CD14-positive monocyte (primary cell): ENCODE results near the gene WDR5B. TPM values are rescaled to one million over a fixed set of nuclear protein-coding genes. Genes with fewer than 3 reads are reported as not detected.

ENCODE experiments used
- DNase-seq, 3 donors: peaks; one replicate each; pipeline ENCODE4 v3.0.0-alpha.2; 2011 to 2022
- H2AFZ ChIP-seq: 2 replicates; pipeline ENCODE4 v1.6.0; 2012; ENCODE audit warnings: mild to moderate bottlenecking, low read depth, low read length, inconsistent platforms; ENCODE audit not compliant: insufficient read depth, poor library complexity, severe bottlenecking
- H3K27ac ChIP-seq, 2 donors: 1 replicate in 1 of 2; 2 replicates in 1 of 2; pipeline ENCODE4 v1.5.1; 2012 to 2013; ENCODE audit warnings: low read length in 2 of 2, control low read depth in 1 of 2, inconsistent platforms in 1 of 2, low read depth in 1 of 2, mild to moderate bottlenecking in 1 of 2
- H3K27me3 ChIP-seq, 2 donors: one replicate each; pipeline versions ENCODE4 v1.6.0 to v1.6.1; 2011 to 2013; ENCODE audit warnings: low read length in 2 of 2; ENCODE audit not compliant: control insufficient read depth in 2 of 2, insufficient read depth in 2 of 2
- H3K36me3 ChIP-seq, 2 donors: replicated peaks in 1 of 2; 1 replicate in 1 of 2; 2 replicates in 1 of 2; pipeline versions ENCODE4 v1.5.1 to v1.6.1; 2012 to 2013; ENCODE audit warnings: low read length in 2 of 2, control low read depth in 1 of 2, inconsistent platforms in 1 of 2, mild to moderate bottlenecking in 1 of 2; ENCODE audit not compliant: insufficient read depth in 2 of 2, control insufficient read depth in 1 of 2
- H3K4me1 ChIP-seq, 2 donors: 1 replicate in 1 of 2; 2 replicates in 1 of 2; pipeline versions ENCODE4 v1.5.1 to v1.6.1; 2012 to 2013; ENCODE audit warnings: low read length in 2 of 2, control low read depth in 1 of 2, inconsistent platforms in 1 of 2, mild to moderate bottlenecking in 1 of 2, moderate library complexity in 1 of 2; ENCODE audit not compliant: insufficient read depth in 2 of 2, control insufficient read depth in 1 of 2
- H3K4me2 ChIP-seq: replicated peaks from 2 replicates; pipeline ENCODE3; 2012; ENCODE audit warnings: low read length, moderate library complexity, mild to moderate bottlenecking; ENCODE audit not compliant: poor library complexity, severe bottlenecking; ENCODE audit errors: extremely low read depth
- H3K4me3 ChIP-seq, 3 experiments: fragments of 200-600 bp in 1 of 3; sonication (generic) in 1 of 3; replicated peaks in 1 of 3; 1 replicate in 2 of 3; 2 replicates in 1 of 3; pipeline ENCODE4 v1.5.1; 2011 to 2013; ENCODE audit warnings: low read length in 3 of 3, mild to moderate bottlenecking in 3 of 3, control low read depth in 2 of 3, low read depth in 2 of 3, inconsistent platforms in 1 of 3, moderate library complexity in 1 of 3
- H3K79me2 ChIP-seq: 2 replicates; pipeline ENCODE4 v1.6.0; 2012; ENCODE audit warnings: mild to moderate bottlenecking, control low read depth, inconsistent platforms, low read length, moderate library complexity; ENCODE audit not compliant: insufficient read depth
- H3K9ac ChIP-seq: 2 replicates; pipeline ENCODE4 v1.6.0; 2017; ENCODE audit warnings: low read length, mild to moderate bottlenecking; ENCODE audit not compliant: insufficient read depth, poor library complexity, severe bottlenecking
- H3K9me3 ChIP-seq, 2 donors: replicated peaks in 1 of 2; 1 replicate in 1 of 2; 2 replicates in 1 of 2; pipeline versions ENCODE4 v1.5.1 to v1.6.1; 2012 to 2013; ENCODE audit warnings: low read length in 2 of 2, control low read depth in 1 of 2; ENCODE audit not compliant: control insufficient read depth in 1 of 2, insufficient read depth in 1 of 2
- H4K20me1 ChIP-seq: 2 replicates; pipeline ENCODE4 v1.6.0; 2012; ENCODE audit warnings: mild to moderate bottlenecking, low read length, control low read depth, moderate library complexity; ENCODE audit not compliant: insufficient read depth
- H3K27ac Mint-ChIP-seq, 7 donors: one replicate each; pipeline ENCODE4 v1.8.0; 2020; ENCODE audit warnings: mild to moderate bottlenecking in 7 of 7, mixed read lengths in 7 of 7, moderate library complexity in 6 of 7, inconsistent platforms in 2 of 7
- H3K27me3 Mint-ChIP-seq, 3 donors: one replicate each; pipeline ENCODE4 v1.8.0; 2021 to 2022; ENCODE audit warnings: low read depth in 3 of 3, mild to moderate bottlenecking in 3 of 3, mixed read lengths in 3 of 3, moderate library complexity in 3 of 3, inconsistent platforms in 1 of 3
- H3K36me3 Mint-ChIP-seq, 2 donors: one replicate each; pipeline ENCODE4 v1.8.0; 2020; ENCODE audit warnings: mixed read lengths in 2 of 2, inconsistent platforms in 1 of 2, mild to moderate bottlenecking in 1 of 2
- H3K4me1 Mint-ChIP-seq: one replicate; pipeline ENCODE4 v1.8.0; 2020; ENCODE audit warnings: mild to moderate bottlenecking, mixed read lengths
- H3K4me3 Mint-ChIP-seq, 2 donors: one replicate each; pipeline ENCODE4 v1.8.0; 2020; ENCODE audit warnings: mild to moderate bottlenecking in 2 of 2, mixed read lengths in 2 of 2, moderate library complexity in 1 of 2
- H3K9me3 Mint-ChIP-seq, 7 donors: one replicate each; pipeline ENCODE4 v1.8.0; 2020 to 2022; ENCODE audit warnings: mixed read lengths in 7 of 7, mild to moderate bottlenecking in 6 of 7, moderate library complexity in 6 of 7, inconsistent platforms in 2 of 7
- WGBS: methylation state at CpG from one replicate; pipeline ENCODE4 v1.1.5; 2013; ENCODE audit warnings: missing lambda C conversion rate; ENCODE audit not compliant: insufficient coverage; 5-methylcytosine and 5-hydroxymethylcytosine counted together
- intact Hi-C, 2 donors: fragments of 100-400 bp; cut with micrococcal nuclease; formaldehyde crosslinking; loops; one replicate each; pipeline versions ENCODE4 v1.15.0 to v1.15.1; 2023
- polyA plus RNA-seq, 3 donors: library from polyadenylated mRNA; depleted of rRNA in 1 of 3; unstranded in 2 of 3; stranded (reverse) in 1 of 3; fragments of 300-500 nt in 2 of 3; fragments of >200 nt in 1 of 3; fragmentation: Illumina TruSeq in 2 of 3; gene quantifications; 1 replicate in 2 of 3; 2 replicates in 1 of 3; pipeline ENCODE4 v1.2.3, GENCODE V29; 2012 to 2021
- TF ChIP-seq, protein P1 (sequence below): fragments of 200-600 bp; IDR thresholded peaks from one replicate; pipeline ENCODE4 v1.8.0; 2022; ENCODE audit warnings: antibody characterized with exemption, mild to moderate bottlenecking

Gene WDR5B
- polyA plus RNA-seq, 3 donors: 0.85 to 3.1 (median 0.85) TPM

DNA sequence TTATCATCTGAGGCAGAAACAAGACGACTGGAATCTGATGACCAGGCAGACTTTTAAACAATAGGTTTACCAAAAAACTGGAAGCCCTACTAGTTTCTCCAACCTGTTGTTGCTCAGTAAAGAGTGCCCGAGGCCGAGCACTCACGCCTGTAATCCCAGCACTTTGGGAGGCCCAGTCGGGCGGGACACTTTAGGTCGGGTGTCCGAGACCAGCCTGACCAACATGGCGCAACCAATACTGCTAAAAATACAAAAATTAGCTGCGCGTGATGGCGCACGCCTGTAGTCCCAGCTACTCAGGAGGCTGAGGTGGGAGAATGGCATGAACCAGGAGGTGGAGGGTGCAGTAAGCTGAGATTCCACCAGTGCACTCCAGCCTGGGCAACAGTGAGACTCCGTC is 1.1 kb upstream of the WDR5B start:
- H3K4me3 Mint-ChIP-seq: peak overlapping the region; percentile 93 to 95
- peak in 1 of 3 donors; percentile 4 for DNase-seq
- no peaks in the 10 kb centered on the region for H3K27me3 Mint-ChIP-seq
- peak overlapping the region; percentile 73 to 97 (median 94) for H3K4me3 ChIP-seq
- WGBS: 54% methylated on average over 8 of the region's 14 CpGs
- TF ChIP-seq, protein P1, sequence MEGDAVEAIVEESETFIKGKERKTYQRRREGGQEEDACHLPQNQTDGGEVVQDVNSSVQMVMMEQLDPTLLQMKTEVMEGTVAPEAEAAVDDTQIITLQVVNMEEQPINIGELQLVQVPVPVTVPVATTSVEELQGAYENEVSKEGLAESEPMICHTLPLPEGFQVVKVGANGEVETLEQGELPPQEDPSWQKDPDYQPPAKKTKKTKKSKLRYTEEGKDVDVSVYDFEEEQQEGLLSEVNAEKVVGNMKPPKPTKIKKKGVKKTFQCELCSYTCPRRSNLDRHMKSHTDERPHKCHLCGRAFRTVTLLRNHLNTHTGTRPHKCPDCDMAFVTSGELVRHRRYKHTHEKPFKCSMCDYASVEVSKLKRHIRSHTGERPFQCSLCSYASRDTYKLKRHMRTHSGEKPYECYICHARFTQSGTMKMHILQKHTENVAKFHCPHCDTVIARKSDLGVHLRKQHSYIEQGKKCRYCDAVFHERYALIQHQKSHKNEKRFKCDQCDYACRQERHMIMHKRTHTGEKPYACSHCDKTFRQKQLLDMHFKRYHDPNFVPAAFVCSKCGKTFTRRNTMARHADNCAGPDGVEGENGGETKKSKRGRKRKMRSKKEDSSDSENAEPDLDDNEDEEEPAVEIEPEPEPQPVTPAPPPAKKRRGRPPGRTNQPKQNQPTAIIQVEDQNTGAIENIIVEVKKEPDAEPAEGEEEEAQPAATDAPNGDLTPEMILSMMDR: no peak
- H4K20me1 ChIP-seq: peaks cover 7% of the 10 kb centered on the region
- peaks cover 33% of the 10 kb centered on the region for H3K4me1 Mint-ChIP-seq
- intact Hi-C loops: loop anchor here (5.0 to 10.0 kb wide), 3 partner anchors 35 to 872 kb away; partner anchors contain the start of genes POLQ (in 2 of the 2), FAM162A (in 1 of the 2), KPNA1 (in 1 of the 2) and MIX23 (in 1 of the 2)
- peaks cover 16 to 25% of the 10 kb centered on the region in 2 donors for H3K4me1 ChIP-seq
- no peaks in the 10 kb centered on the region for H3K27me3 ChIP-seq
- H3K27ac ChIP-seq: peak overlapping the region in 1 of 2 donors; percentile 92
- H2AFZ ChIP-seq: peak overlapping the region; percentile 84
- no peaks in the 10 kb centered on the region for H3K9me3 Mint-ChIP-seq
- peak overlapping the region; percentile 81 for H3K9ac ChIP-seq
- H3K36me3 ChIP-seq: peaks cover 3 to 25% of the 10 kb centered on the region in 2 donors
- peak overlapping the region; percentile 89 for H3K4me2 ChIP-seq
- H3K36me3 Mint-ChIP-seq: peaks cover 9 to 17% of the 10 kb centered on the region in 2 donors
- peaks cover 84% of the 10 kb centered on the region for H3K79me2 ChIP-seq
- peak overlapping the region; percentile 94 to 98 (median 95) for H3K27ac Mint-ChIP-seq
- H3K9me3 ChIP-seq: no peaks in the 10 kb centered on the region

DNA sequence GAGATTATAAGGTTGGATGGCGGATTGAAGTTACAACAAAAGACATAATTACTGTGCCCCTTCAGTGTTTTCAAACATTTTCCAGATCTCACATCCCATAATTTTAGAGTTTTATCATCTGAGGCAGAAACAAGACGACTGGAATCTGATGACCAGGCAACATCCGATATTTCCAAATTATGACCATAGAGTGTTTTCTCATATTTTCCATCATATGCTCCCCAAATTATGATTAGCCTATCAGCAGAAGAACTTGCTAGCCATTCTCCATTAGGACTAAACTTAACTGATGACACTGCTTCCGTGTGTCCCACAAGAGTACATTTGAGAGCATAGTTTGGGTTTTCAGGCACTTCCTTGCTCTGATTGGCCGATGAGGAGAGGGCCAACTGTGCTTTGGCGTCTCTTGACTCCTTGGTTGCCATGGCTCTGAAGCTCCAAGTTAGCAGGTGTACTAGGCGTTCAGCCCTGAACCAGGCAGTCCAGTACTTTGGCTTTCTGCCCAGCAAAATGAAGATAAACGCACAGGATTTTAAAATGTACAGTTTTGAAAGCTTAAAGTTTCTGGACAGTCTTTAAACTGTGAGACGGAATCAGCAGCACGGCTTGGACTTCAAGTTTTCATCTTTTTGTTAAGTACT is 638 bp downstream of the WDR5B start:
- Histone ChIP-seq H3K79me2 (peaks cover 91% of the 10 kb centered on the region), H3K27me3 (no peaks in the 10 kb centered on the region), H3K9me3 (no peaks in the 10 kb centered on the region), H4K20me1 (peaks cover 3% of the 10 kb centered on the region), H2AFZ (peak overlapping the region; percentile 84), H3K4me2 (peak overlapping the region; percentile 89), H3K27ac (peak overlapping the region; percentile 79 to 92), H3K36me3 (peaks cover 2 to 19% of the 10 kb centered on the region in 2 donors), H3K4me1 (peaks cover 18 to 26% of the 10 kb centered on the region in 2 donors), H3K9ac (peak overlapping the region; percentile 81), H3K4me3 (peak overlapping the region; percentile 73 to 97 (median 94))
- DNase-seq: peak; percentile 21 to 55 (median 44)
- H3K27ac Mint-ChIP-seq: peak overlapping the region; percentile 94 to 98 (median 95)
- H3K9me3 Mint-ChIP-seq: no peaks in the 10 kb centered on the region
- 27% methylated on average over 10 of the region's 10 CpGs for WGBS
- intact Hi-C loops: loop anchor here (5.0 to 10.0 kb wide), 3 partner anchors 33 to 870 kb away; partner anchors contain the start of genes POLQ (in 2 of the 2), FAM162A (in 1 of the 2), KPNA1 (in 1 of the 2) and MIX23 (in 1 of the 2)
- H3K4me1 Mint-ChIP-seq: peaks cover 39% of the 10 kb centered on the region
- H3K36me3 Mint-ChIP-seq: peaks cover 4 to 16% of the 10 kb centered on the region in 2 donors
- peak overlapping the region; percentile 93 to 95 for H3K4me3 Mint-ChIP-seq
- TF ChIP-seq, protein P1: no peak
- no peaks in the 10 kb centered on the region for H3K27me3 Mint-ChIP-seq
